Measurements from ENCODE around the gene WNT8B. TPM values are rescaled to one million over a fixed set of nuclear protein-coding genes. Genes with fewer than 3 reads are reported as not detected.

The WNT8B gene
- total and polyA plus RNA-seq, 9 of the 15 experiments (the other 6 are each of a cell fraction or from before 2014, with no cell fraction given) = not detected

DNA sequence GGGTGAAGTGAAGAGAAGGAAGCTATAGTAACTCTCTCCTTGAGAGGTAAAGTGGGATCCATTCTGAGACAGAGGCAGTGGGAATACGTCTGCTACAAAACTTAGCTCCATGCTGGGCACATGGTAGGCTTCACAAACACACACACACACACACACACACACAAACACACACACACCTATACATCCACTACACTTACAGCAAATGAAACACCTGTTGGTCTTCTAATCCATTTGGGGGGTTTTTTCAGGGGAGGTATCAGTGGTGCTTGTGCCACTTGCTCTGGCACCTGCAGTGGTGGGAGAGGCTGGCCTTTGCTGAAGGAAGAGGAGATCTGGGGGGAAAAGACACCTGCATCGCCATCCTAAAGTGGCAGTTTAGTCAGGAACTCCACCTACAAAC is 42.4 kb downstream of the WNT8B start:
- POLR2A ChIA-PET = no interaction called here
- FAIRE-seq (no peak), DNase-seq (ENCODE audit: extremely low read depth in 1 of 4, low spot score in 3 of 4) (no peak), ATAC-seq (no peak)
- H3K27ac ChIP-seq (ENCODE audit: extremely low read depth, low read depth, low read length) = no peak overlapping the region
- no peak overlapping the region for H3K4me2 ChIP-seq (ENCODE audit: insufficient read depth, low read length)
- in situ Hi-C loops (cut with MboI) = loop anchor here (5.0 to 10.0 kb wide), 3 partner anchors 68 to 660 kb away; no protein-coding TSS in a partner anchor
- H2AFZ ChIP-seq (ENCODE audit: low read depth, low read length) = no peak overlapping the region
- no peaks in the 10 kb centered on the region for H3K9me1 ChIP-seq (ENCODE audit: control insufficient read depth, insufficient read depth, low read length)
- H3K27me3 ChIP-seq (ENCODE audit: control insufficient read depth in 2 of 2, insufficient read depth in 2 of 2, low read length in 2 of 2) = no peaks in the 10 kb centered on the region
- intact Hi-C loops (cut with micrococcal nuclease) = no loop called here
- WGBS (ENCODE audit: insufficient coverage, low coverage, missing lambda C conversion rate) = 36% methylated on average over 2 of the region's 2 CpGs
- no peaks in the 10 kb centered on the region for H3K79me2 ChIP-seq (ENCODE audit: control insufficient read depth, insufficient read depth, low read length)
- no peak overlapping the region for H3K4me3 ChIP-seq
- no TSS peak for BruUV-seq (replicated peaks)
- no peak overlapping the region for H3K9ac ChIP-seq (ENCODE audit: insufficient read depth in 1 of 2, low read depth in 2 of 2, low read length in 2 of 2)
- H3K4me1 ChIP-seq (replicated peaks in 1 of 2; ENCODE audit: control insufficient read depth in 2 of 2, insufficient read depth in 2 of 2, low read length in 2 of 2) = peaks cover 0 to 2% of the 10 kb centered on the region in 2 experiments; a peak in 2 of 5 replicates
- H4K20me1 ChIP-seq (replicated peaks; ENCODE audit: control insufficient read depth, insufficient read depth, low read length) = no peaks in the 10 kb centered on the region
- no peaks in the 10 kb centered on the region for H3K9me3 ChIP-seq (replicated peaks; ENCODE audit: control insufficient read depth, insufficient read depth, low read depth, low read length)
- TF ChIP-seq HEY1 (CRISPR knock-in tag; IDR thresholded peaks at IDR 0.05; ENCODE audit: borderline replicate concordance) = no peak
- no peak for TF ChIP-seq SMAD3 (CRISPR knock-in tag; conservative IDR thresholded peaks at IDR 0.05)
- no peak for TF ChIP-seq ETV5 (CRISPR knock-in tag; IDR thresholded peaks at IDR 0.05; ENCODE audit: low read depth)
- CTCF ChIA-PET (ENCODE audit: low intra/inter-chr PET ratio) = no interaction called here
- H3K36me3 ChIP-seq (ENCODE audit: control insufficient read depth, insufficient read depth, low read length) = peaks cover 4% of the 10 kb centered on the region; the same call in 1 of the 3 replicates

DNA sequence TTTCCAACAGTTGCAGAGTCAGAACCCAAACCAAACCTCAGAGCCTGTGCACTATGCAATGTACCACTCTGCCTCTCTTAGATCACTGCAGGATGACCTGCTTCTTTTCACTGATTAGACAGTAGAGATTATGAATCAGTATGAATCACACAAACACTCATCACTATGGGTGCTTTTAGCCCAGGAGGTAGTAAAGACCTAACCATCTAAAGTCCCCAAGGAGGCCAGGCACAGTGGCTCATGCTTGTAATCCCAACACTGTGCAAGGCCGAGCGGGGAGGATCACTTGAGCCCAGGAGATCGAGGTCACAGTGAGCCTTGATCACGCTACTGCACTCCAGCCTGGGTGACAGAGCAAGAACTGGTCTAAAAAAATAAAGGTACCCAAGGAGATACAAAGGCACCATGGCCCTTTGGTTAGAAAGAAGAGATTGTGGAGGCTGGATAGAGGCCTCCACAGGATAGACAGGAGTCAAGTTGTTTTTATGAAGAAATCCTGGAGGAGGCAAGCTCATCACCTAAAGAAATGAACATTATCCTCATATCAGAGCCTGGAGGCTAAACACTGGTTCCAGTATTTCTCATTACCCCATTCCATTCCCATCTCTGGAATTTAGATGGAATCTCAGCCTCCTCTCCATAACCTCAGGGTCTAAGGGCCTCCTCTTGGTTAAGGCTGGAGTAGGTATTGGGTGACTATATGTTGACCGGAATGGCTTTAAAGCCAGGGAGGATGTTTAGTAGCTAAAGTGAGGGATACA is 44.0 kb downstream of the WNT8B start:
- no TSS peak for BruUV-seq (replicated peaks)
- DNase-seq (ENCODE audit: extremely low read depth in 1 of 4, low spot score in 3 of 4) (no peak), FAIRE-seq (no peak), ATAC-seq (no peak)
- no peaks in the 10 kb centered on the region for H3K9me3 ChIP-seq (replicated peaks; ENCODE audit: control insufficient read depth, insufficient read depth, low read depth, low read length)
- no peaks in the 10 kb centered on the region for H3K79me2 ChIP-seq (ENCODE audit: control insufficient read depth, insufficient read depth, low read length)
- H3K36me3 ChIP-seq (ENCODE audit: control insufficient read depth, insufficient read depth, low read length) = peaks cover under 1% of the 10 kb centered on the region; the same call in 1 of the 3 replicates
- WGBS (ENCODE audit: insufficient coverage, low coverage, missing lambda C conversion rate) = 62% methylated on average over 5 of the region's 5 CpGs
- H3K4me1 ChIP-seq (replicated peaks in 1 of 2; ENCODE audit: control insufficient read depth in 2 of 2, insufficient read depth in 2 of 2, low read length in 2 of 2) = peaks cover 0 to 2% of the 10 kb centered on the region in 2 experiments; a peak in 2 of 5 replicates
- POLR2A ChIA-PET = interaction anchor here (1.1 kb wide), 1 partner anchor 11 kb away, joined by 3 read pairs; no protein-coding TSS in a partner anchor
- H3K9ac ChIP-seq (ENCODE audit: insufficient read depth in 1 of 2, low read depth in 2 of 2, low read length in 2 of 2) = no peak overlapping the region
- intact Hi-C loops (cut with micrococcal nuclease) (no loop called here), in situ Hi-C loops (cut with MboI) (loop anchor here (5.0 to 10.0 kb wide), 3 partner anchors 69 to 662 kb away; no protein-coding TSS in a partner anchor)
- H4K20me1 ChIP-seq (replicated peaks; ENCODE audit: control insufficient read depth, insufficient read depth, low read length) = no peaks in the 10 kb centered on the region
- no peak overlapping the region for H3K4me3 ChIP-seq
- H2AFZ ChIP-seq (ENCODE audit: low read depth, low read length) = no peak overlapping the region
- H3K27me3 ChIP-seq (ENCODE audit: control insufficient read depth in 2 of 2, insufficient read depth in 2 of 2, low read length in 2 of 2) = no peaks in the 10 kb centered on the region
- no peaks in the 10 kb centered on the region for H3K9me1 ChIP-seq (ENCODE audit: control insufficient read depth, insufficient read depth, low read length)
- no peak overlapping the region for H3K4me2 ChIP-seq (ENCODE audit: insufficient read depth, low read length)
- no peak overlapping the region for H3K27ac ChIP-seq (ENCODE audit: extremely low read depth, low read depth, low read length)
- CTCF ChIA-PET (ENCODE audit: low intra/inter-chr PET ratio) = interaction anchor here (3.7 kb wide), 1 partner anchor 73 kb away, joined by 44 read pairs; no protein-coding TSS in a partner anchor
- no peak for TF ChIP-seq ARHGAP35 (IDR thresholded peaks at IDR 0.05; ENCODE audit: partially characterized antibody)
- TF ChIP-seq FOSL1 (tag; conservative IDR thresholded peaks at IDR 0.05) = peak; percentile 86
